Mesenchymal stem cell (in vitro differentiated cells and primary cell): ENCODE data around the gene TFG.
A peak's percentile ranks its signal among the peaks of the same experiment; 100 is the strongest.

ENCODE experiments used
- DNase-seq: peaks from one replicate; pipeline ENCODE4 v3.0.0-alpha.2; 2013
- H2AFZ ChIP-seq: one replicate; pipeline ENCODE4 v1.6.1; 2013; ENCODE audit warnings: low read depth, mild to moderate bottlenecking, control low read depth, inconsistent platforms, low read length, moderate library complexity
- H2AK5ac ChIP-seq: 2 replicates; pipeline ENCODE4 v1.6.1; 2013; ENCODE audit warnings: low read length, moderate library complexity, mild to moderate bottlenecking, inconsistent platforms; ENCODE audit not compliant: severe bottlenecking
- H2BK120ac ChIP-seq: one replicate; pipeline ENCODE4 v1.6.1; 2013; ENCODE audit warnings: low read depth, mild to moderate bottlenecking, inconsistent platforms, low read length, moderate library complexity
- H2BK12ac ChIP-seq, 2 experiments: one replicate each; pipeline ENCODE4 v1.6.1; 2013; ENCODE audit warnings: inconsistent platforms in 2 of 2, low read length in 2 of 2, mild to moderate bottlenecking in 2 of 2, moderate library complexity in 2 of 2, control low read depth in 1 of 2
- H2BK15ac ChIP-seq: one replicate; pipeline ENCODE4 v1.6.1; 2013; ENCODE audit warnings: mild to moderate bottlenecking, low read depth, inconsistent platforms; ENCODE audit not compliant: poor library complexity, severe bottlenecking
- H2BK5ac ChIP-seq: 2 replicates; pipeline ENCODE4 v1.6.1; 2013; ENCODE audit warnings: low read depth, mild to moderate bottlenecking, low read length, control low read depth, inconsistent platforms; ENCODE audit not compliant: poor library complexity, severe bottlenecking
- H3K14ac ChIP-seq, 2 experiments: one replicate each; pipeline ENCODE4 v1.6.1; 2013; ENCODE audit warnings: inconsistent platforms in 2 of 2, low read length in 2 of 2, control low read depth in 1 of 2, mild to moderate bottlenecking in 1 of 2, moderate library complexity in 1 of 2
- H3K18ac ChIP-seq, 2 experiments: one replicate each; pipeline ENCODE4 v1.6.1; 2013; ENCODE audit warnings: inconsistent platforms in 2 of 2, low read length in 2 of 2, control low read depth in 1 of 2, low read depth in 1 of 2, mild to moderate bottlenecking in 1 of 2
- H3K23ac ChIP-seq, 2 experiments: one replicate each; pipeline ENCODE4 v1.6.1; 2013; ENCODE audit warnings: inconsistent platforms in 2 of 2, low read length in 2 of 2, mild to moderate bottlenecking in 2 of 2, moderate library complexity in 2 of 2, control low read depth in 1 of 2
- H3K27ac ChIP-seq: 2 replicates; pipeline ENCODE4 v1.5.1; 2013; ENCODE audit warnings: mild to moderate bottlenecking, moderate library complexity, low read length, control low read depth, inconsistent platforms; ENCODE audit not compliant: poor library complexity, severe bottlenecking
- H3K27me3 ChIP-seq, 2 experiments: 2 replicates each; pipeline versions ENCODE4 v1.6.1 to v1.7.0; 2013; ENCODE audit warnings: low read length in 2 of 2, mild to moderate bottlenecking in 2 of 2, moderate library complexity in 2 of 2, control low read depth in 1 of 2, inconsistent platforms in 1 of 2; ENCODE audit not compliant: control insufficient read depth in 1 of 2, insufficient read depth in 1 of 2
- H3K36me3 ChIP-seq, 2 experiments: 2 replicates each; pipeline versions ENCODE4 v1.6.1 to v1.7.0; 2013; ENCODE audit warnings: low read length in 2 of 2, control low read depth in 1 of 2, inconsistent platforms in 1 of 2, low read depth in 1 of 2, mild to moderate bottlenecking in 1 of 2; ENCODE audit not compliant: insufficient read depth in 2 of 2, control insufficient read depth in 1 of 2
- H3K4ac ChIP-seq, 2 experiments: one replicate each; pipeline ENCODE4 v1.6.1; 2013; ENCODE audit warnings: inconsistent platforms in 2 of 2, low read length in 2 of 2, mild to moderate bottlenecking in 2 of 2, moderate library complexity in 2 of 2, control low read depth in 1 of 2, low read depth in 1 of 2
- H3K4me1 ChIP-seq: 2 replicates; pipeline ENCODE4 v1.6.1; 2013; ENCODE audit warnings: low read depth, low read length, control low read depth; ENCODE audit not compliant: control insufficient read depth, insufficient read depth
- H3K4me2 ChIP-seq: 2 replicates; pipeline ENCODE4 v1.6.1; 2013; ENCODE audit warnings: low read length, mild to moderate bottlenecking, inconsistent platforms; ENCODE audit not compliant: poor library complexity, severe bottlenecking
- H3K4me3 ChIP-seq, 2 experiments: 2 replicates each; pipeline versions ENCODE4 v1.5.1 to v1.7.0; 2013; ENCODE audit warnings: low read length in 2 of 2, mild to moderate bottlenecking in 2 of 2, control low read depth in 1 of 2, low read depth in 1 of 2; ENCODE audit not compliant: insufficient read depth in 1 of 2
- H3K79me1 ChIP-seq: replicated peaks from 2 replicates; pipeline ENCODE4 v1.6.1; 2013; ENCODE audit warnings: mild to moderate bottlenecking, control low read depth, low read length, inconsistent platforms; ENCODE audit not compliant: poor library complexity, severe bottlenecking
- H3K9ac ChIP-seq: 2 replicates; pipeline ENCODE4 v1.7.0; 2013; ENCODE audit warnings: mild to moderate bottlenecking, low read length, moderate library complexity
- H3K9me3 ChIP-seq: 2 replicates; pipeline ENCODE4 v1.7.0; 2013; ENCODE audit warnings: mild to moderate bottlenecking, low read length; ENCODE audit not compliant: control insufficient read depth
- H4K8ac ChIP-seq: one replicate; pipeline ENCODE4 v1.6.1; 2013; ENCODE audit warnings: inconsistent platforms, mild to moderate bottlenecking, low read length, moderate library complexity
- H4K91ac ChIP-seq: one replicate; pipeline ENCODE4 v1.6.1; 2013; ENCODE audit warnings: mild to moderate bottlenecking, low read length, inconsistent platforms
- WGBS: methylation state at CpG from one replicate; pipeline ENCODE4 v1.1.7; 2013; ENCODE audit warnings: mixed read lengths; 5-methylcytosine and 5-hydroxymethylcytosine counted together

Gene TFG

GRCh38 chr3:100720426-100720825 is 11.1 kb downstream of the TFG start:
- H3K79me1 ChIP-seq: peaks cover 6% of the 10 kb centered on the region
- H3K27me3 ChIP-seq: no peaks in the 10 kb centered on the region
- no peak overlapping the region for H2BK5ac ChIP-seq
- peaks cover 5% of the 10 kb centered on the region for H3K4me1 ChIP-seq
- H3K4ac ChIP-seq: no peak overlapping the region
- no peak overlapping the region for H2BK12ac ChIP-seq
- no peak overlapping the region for H3K18ac ChIP-seq
- no peak overlapping the region for H4K91ac ChIP-seq
- H3K23ac ChIP-seq: peak overlapping the region in 1 of 2 experiments; percentile 35
- DNase-seq: no peak
- no peak overlapping the region for H2BK120ac ChIP-seq
- H2AK5ac ChIP-seq: no peak overlapping the region
- no peak overlapping the region for H2AFZ ChIP-seq
- H3K36me3 ChIP-seq: peaks cover 15 to 90% of the 10 kb centered on the region in 2 experiments
- WGBS: 80% methylated on average over 4 of the region's 5 CpGs
- no peak overlapping the region for H3K27ac ChIP-seq
- H3K9ac ChIP-seq: no peak overlapping the region
- H4K8ac ChIP-seq: no peak overlapping the region
- H2BK15ac ChIP-seq: no peak overlapping the region
- no peak overlapping the region for H3K14ac ChIP-seq
- no peaks in the 10 kb centered on the region for H3K9me3 ChIP-seq
- no peak overlapping the region for H3K4me3 ChIP-seq
- H3K4me2 ChIP-seq: no peak overlapping the region

GRCh38 chr3:100725935-100726513 is 16.7 kb downstream of the TFG start:
- Histone ChIP-seq H3K36me3 (peaks cover 17 to 92% of the 10 kb centered on the region in 2 experiments), H3K4me3 (no peak overlapping the region), H3K14ac (no peak overlapping the region), H3K23ac (no peak overlapping the region), H3K4ac (no peak overlapping the region), H3K18ac (no peak overlapping the region), H2AK5ac (no peak overlapping the region), H4K91ac (no peak overlapping the region), H2AFZ (no peak overlapping the region), H3K27me3 (no peaks in the 10 kb centered on the region), H3K4me1 (peaks cover 4% of the 10 kb centered on the region), H3K79me1 (peaks cover 6% of the 10 kb centered on the region), H2BK12ac (no peak overlapping the region), H3K27ac (no peak overlapping the region), H4K8ac (no peak overlapping the region), H2BK120ac (no peak overlapping the region), H3K4me2 (no peak overlapping the region), H2BK15ac (no peak overlapping the region), H2BK5ac (no peak overlapping the region), H3K9ac (no peak overlapping the region), H3K9me3 (no peaks in the 10 kb centered on the region)
- no peak for DNase-seq
- WGBS: over 99% methylated on average over 3 of the region's 3 CpGs

- no peak overlapping the region for H3K9ac ChIP-seq
- H3K4me2 ChIP-seq: no peak overlapping the region
- no peak for DNase-seq
- peaks cover 4% of the 10 kb centered on the region for H3K4me1 ChIP-seq
- H3K79me1 ChIP-seq: peaks cover 4% of the 10 kb centered on the region
- H2AFZ ChIP-seq: no peak overlapping the region
- WGBS: 89% methylated on average over 1 of the region's 1 CpG
- no peak overlapping the region for H3K4ac ChIP-seq
- no peak overlapping the region for H3K4me3 ChIP-seq
- H3K9me3 ChIP-seq: no peaks in the 10 kb centered on the region
- no peak overlapping the region for H4K91ac ChIP-seq
- H3K27me3 ChIP-seq: no peaks in the 10 kb centered on the region
- H3K27ac ChIP-seq: no peak overlapping the region
- H3K18ac ChIP-seq: no peak overlapping the region
- H3K14ac ChIP-seq: no peak overlapping the region
- no peak overlapping the region for H4K8ac ChIP-seq
- H2AK5ac ChIP-seq: no peak overlapping the region
- no peak overlapping the region for H3K23ac ChIP-seq
- no peak overlapping the region for H2BK15ac ChIP-seq
- peaks cover 18 to 92% of the 10 kb centered on the region in 2 experiments for H3K36me3 ChIP-seq
- H2BK12ac ChIP-seq: no peak overlapping the region
- no peak overlapping the region for H2BK120ac ChIP-seq
- H2BK5ac ChIP-seq: no peak overlapping the region
Measured at GRCh38 chr3:100726706-100727105, 17.4 kb downstream of the TFG start.

- Histone ChIP-seq H3K18ac (no peak overlapping the region), H2BK15ac (no peak overlapping the region), H3K9me3 (no peaks in the 10 kb centered on the region), H2BK12ac (no peak overlapping the region), H2BK120ac (no peak overlapping the region), H2AFZ (no peak overlapping the region), H3K4me1 (peaks cover 4% of the 10 kb centered on the region), H3K79me1 (peaks cover 5% of the 10 kb centered on the region), H2BK5ac (no peak overlapping the region), H3K36me3 (peaks cover 12 to 96% of the 10 kb centered on the region in 2 experiments), H3K9ac (no peak overlapping the region), H3K27me3 (no peaks in the 10 kb centered on the region), H3K4me3 (no peak overlapping the region), H2AK5ac (no peak overlapping the region), H3K27ac (no peak overlapping the region), H4K91ac (no peak overlapping the region), H3K14ac (no peak overlapping the region), H3K4me2 (no peak overlapping the region), H3K23ac (no peak overlapping the region), H4K8ac (no peak overlapping the region), H3K4ac (no peak overlapping the region)
- 72% methylated on average over 3 of the region's 3 CpGs for WGBS
- no peak for DNase-seq
Measured at GRCh38 chr3:100730524-100730923, 21.2 kb downstream of the TFG start.
